ENCODE results near the gene FBRS.

- TF ChIP-seq CTCF (IDR thresholded peaks at IDR 0.05; ENCODE audit: control extremely low read depth in 1 of 3, insufficient read depth in 1 of 3, low read depth in 1 of 3, low read length in 3 of 3) (no peak), MAX (IDR thresholded peaks at IDR 0.05) (no peak), SIX5 (IDR thresholded peaks at IDR 0.05; ENCODE audit: low read depth, low read length) (no peak), CREB1 (IDR thresholded peaks at IDR 0.05) (no peak), RFX5 (IDR thresholded peaks at IDR 0.05; ENCODE audit: borderline replicate concordance, low read depth, low read length) (no peak), TBP (IDR thresholded peaks at IDR 0.05; ENCODE audit: low read depth, low read length) (no peak), CEBPB (IDR thresholded peaks at IDR 0.05; ENCODE audit: low read depth, low read length) (no peak), E2F6 (IDR thresholded peaks at IDR 0.05) (no peak), POLR2A (IDR thresholded peaks at IDR 0.05; ENCODE audit: control extremely low read depth in 1 of 2, low read depth in 2 of 2, low read length in 2 of 2) (no peak), NRF1 (IDR thresholded peaks at IDR 0.05; ENCODE audit: low read depth, low read length) (no peak), ZNF274 (IDR thresholded peaks at IDR 0.05; ENCODE audit: borderline replicate concordance, extremely low read depth, low read length) (no peak), CTBP2 (IDR thresholded peaks at IDR 0.05; ENCODE audit: borderline replicate concordance, insufficient read depth, insufficient read length, low read length) (no peak)
Observed at GRCh38 chr16:30644334-30644830, 13.8 kb upstream of the FBRS start.
